SH-SY5Y (cell line): ENCODE data around the gene NKAIN2.

Experiments
- GATA2 ChIP-seq: IDR thresholded peaks from 2 replicates; pipeline ENCODE4 v1.6.1; 2011; ENCODE audit warnings: mild to moderate bottlenecking, low read depth, low read length
- GATA3 ChIP-seq: IDR thresholded peaks from 2 replicates; pipeline ENCODE4 v1.6.1; 2011; ENCODE audit warnings: low read depth, mild to moderate bottlenecking, low read length, moderate library complexity

- no peak for TF ChIP-seq GATA3
- TF ChIP-seq GATA2 = no peak
Measured at GRCh38 chr6:124132256-124132655, 328.6 kb downstream of the NKAIN2 start.
